Measurements from ENCODE around the gene DCAF8.

DCAF8 gene

GRCh38 chr1:160200786-160201185 lies 61.6 kb downstream of the DCAF8 start:
- DNase-seq = no peak

GRCh38 chr1:160197231-160197630 lies 65.1 kb downstream of the DCAF8 start:
- no peak for DNase-seq

- no peak for DNase-seq
Observed at GRCh38 chr1:160196143-160196542, 66.2 kb downstream of the DCAF8 start.

- no peak for DNase-seq
Observed at GRCh38 chr1:160194737-160195059, 67.7 kb downstream of the DCAF8 start.

- DNase-seq = no peak
Observed at GRCh38 chr1:160193832-160194736, 68.3 kb downstream of the DCAF8 start.

- peak; percentile 91 for DNase-seq
Observed at GRCh38 chr1:160193091-160193819, 69.1 kb downstream of the DCAF8 start.

GRCh38 chr1:160192234-160192633 lies 70.1 kb downstream of the DCAF8 start:
- DNase-seq = no peak

GRCh38 chr1:160191756-160192155 lies 70.6 kb downstream of the DCAF8 start:
- no peak for DNase-seq

GRCh38 chr1:160189649-160190625 lies 72.4 kb downstream of the DCAF8 start, which contains the start of gene CASQ1:
Gene CASQ1, plus strand, starts transcription at chr1:160190575. Its CDS starts 177 bp downstream, at chr1:160190752.
- peak; percentile 80 for DNase-seq

GRCh38 chr1:160188341-160188740 lies 74.0 kb downstream of the DCAF8 start:
- no peak for DNase-seq

- DNase-seq = no peak
Observed at GRCh38 chr1:160187407-160187806, 74.9 kb downstream of the DCAF8 start.

GRCh38 chr1:160186729-160187128 lies 75.6 kb downstream of the DCAF8 start:
- DNase-seq = no peak

- no peak for DNase-seq
Observed at GRCh38 chr1:160186246-160186645, 76.1 kb downstream of the DCAF8 start.

- DNase-seq = no peak
Observed at GRCh38 chr1:160179336-160179735, 83.0 kb downstream of the DCAF8 start.

- no peak for DNase-seq
Observed at GRCh38 chr1:160178731-160179130, 83.6 kb downstream of the DCAF8 start.

GRCh38 chr1:160177667-160178066 lies 84.7 kb downstream of the DCAF8 start:
- DNase-seq = no peak

GRCh38 chr1:160177231-160177630 lies 85.1 kb downstream of the DCAF8 start:
- DNase-seq = no peak

GRCh38 chr1:160171980-160172379 lies 90.4 kb downstream of the DCAF8 start:
- DNase-seq = no peak

- no peak for DNase-seq
Observed at GRCh38 chr1:160171354-160171753, 91.0 kb downstream of the DCAF8 start.

GRCh38 chr1:160169553-160170399 lies 92.6 kb downstream of the DCAF8 start:
- no peak for DNase-seq

GRCh38 chr1:160168609-160169369 lies 93.6 kb downstream of the DCAF8 start:
- DNase-seq = peak; percentile 47
